CD4-positive, alpha-beta T cell treated with Interleukin-17A for 4 hours (primary cell): ENCODE data around the gene PIP5K1C.

Experiments
- DNase-seq: peaks from one replicate; pipeline ENCODE4 v3.0.0-alpha.2; 2020; ENCODE audit warnings: mixed read lengths

Gene PIP5K1C

DNA sequence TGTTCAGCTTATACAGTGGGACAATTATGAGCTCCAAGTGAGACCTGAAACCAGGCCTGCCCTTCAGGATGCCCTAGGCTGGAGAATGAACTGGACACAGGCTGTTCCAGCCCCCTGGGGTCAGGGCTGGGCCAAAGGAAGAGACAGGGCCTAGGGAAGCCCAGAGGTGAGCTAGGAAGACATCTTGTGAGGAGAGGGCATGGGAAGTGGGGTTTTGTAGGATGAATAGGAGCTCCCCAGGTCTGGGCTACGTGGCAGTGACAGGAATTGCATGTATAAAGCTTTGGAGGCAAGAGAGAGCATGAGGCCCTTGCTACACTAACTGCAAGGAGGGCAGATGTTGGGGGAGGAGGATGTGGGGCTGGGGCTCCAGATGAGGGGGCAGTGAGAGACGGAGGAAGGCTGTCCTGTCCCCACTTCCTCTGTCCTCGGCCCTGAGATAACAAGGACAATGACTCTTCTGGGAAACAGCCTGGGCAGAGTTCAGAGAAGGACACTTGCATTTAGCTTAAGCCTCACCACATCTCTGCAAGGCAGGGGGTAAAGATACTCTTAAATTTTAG is 92.1 kb downstream of the PIP5K1C start:
- DNase-seq, result no peak

DNA sequence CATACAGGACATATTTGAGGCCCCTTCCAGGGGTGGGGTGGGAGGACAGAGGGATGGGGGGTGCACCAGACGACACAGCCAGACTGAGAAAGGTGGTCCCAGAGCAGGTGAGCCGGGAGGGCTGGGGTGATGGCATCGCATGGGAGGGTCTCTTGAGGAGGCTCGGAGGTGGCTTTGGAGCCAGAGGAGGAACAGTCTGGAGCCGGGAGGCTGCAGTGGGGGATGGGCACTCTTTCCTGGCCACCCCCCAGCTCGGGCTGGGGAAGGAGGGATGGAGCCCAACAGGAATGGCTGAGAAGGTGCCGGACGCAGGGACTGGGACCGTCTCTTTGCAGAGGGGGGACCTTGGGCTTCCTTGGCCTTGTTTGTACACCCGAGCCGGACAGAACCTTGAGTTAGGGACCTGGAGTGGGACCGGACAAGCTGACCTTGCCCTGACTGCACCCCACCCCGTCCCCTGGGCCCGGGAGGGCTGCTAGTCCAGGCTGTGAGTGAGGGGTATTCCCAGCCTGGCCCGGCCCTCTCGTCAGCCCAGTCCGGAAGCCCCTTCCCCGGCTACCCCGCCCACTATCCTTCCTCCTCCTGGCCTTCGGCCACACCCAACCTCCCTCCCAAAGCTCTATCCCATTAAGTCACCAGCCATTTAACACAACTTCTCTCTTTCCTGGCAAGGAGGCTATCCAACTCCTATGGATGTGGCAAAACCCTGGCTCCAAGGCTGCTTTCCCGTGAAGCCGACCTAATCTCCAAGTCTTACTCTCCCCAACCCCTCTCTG is 92.8 kb downstream of the PIP5K1C start:
- DNase-seq, result no peak

DNA sequence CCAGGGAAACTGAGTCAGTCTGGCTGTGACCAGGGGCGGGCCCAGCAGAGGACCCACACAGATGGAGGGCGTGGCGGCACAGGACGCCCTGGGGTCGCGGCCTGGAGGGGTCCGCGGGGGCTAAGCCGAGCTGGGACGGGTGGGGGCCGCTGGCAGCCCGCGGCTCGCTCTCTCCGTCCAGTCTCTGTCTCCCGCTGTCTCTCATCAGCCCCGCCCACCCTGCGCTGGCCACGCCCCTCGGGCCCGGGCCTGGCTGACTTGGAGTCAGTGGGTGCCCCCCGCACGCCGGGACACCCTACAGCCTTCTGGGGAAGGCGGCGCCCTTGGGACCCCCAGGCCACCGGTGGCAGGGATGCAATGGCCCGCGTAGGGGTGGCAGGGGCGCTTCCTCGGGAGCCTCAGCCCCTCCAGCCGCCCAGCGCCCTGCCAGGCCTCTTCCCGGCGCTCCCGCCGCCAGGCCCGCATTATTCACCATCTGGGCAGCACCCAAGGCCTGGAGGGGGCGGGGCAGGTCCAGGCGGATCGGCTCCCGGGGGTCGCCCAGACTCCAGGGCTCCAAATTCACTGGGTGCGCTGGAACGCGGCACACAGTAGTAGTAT is 93.5 kb downstream of the PIP5K1C start, which contains the start of gene TBXA2R:
TBXA2R (minus strand) TSS at position 186 of the 600 bp plus-strand sequence. CDS start 6,241 bp downstream, outside the sequence.
- peak; percentile 76 for DNase-seq

DNA sequence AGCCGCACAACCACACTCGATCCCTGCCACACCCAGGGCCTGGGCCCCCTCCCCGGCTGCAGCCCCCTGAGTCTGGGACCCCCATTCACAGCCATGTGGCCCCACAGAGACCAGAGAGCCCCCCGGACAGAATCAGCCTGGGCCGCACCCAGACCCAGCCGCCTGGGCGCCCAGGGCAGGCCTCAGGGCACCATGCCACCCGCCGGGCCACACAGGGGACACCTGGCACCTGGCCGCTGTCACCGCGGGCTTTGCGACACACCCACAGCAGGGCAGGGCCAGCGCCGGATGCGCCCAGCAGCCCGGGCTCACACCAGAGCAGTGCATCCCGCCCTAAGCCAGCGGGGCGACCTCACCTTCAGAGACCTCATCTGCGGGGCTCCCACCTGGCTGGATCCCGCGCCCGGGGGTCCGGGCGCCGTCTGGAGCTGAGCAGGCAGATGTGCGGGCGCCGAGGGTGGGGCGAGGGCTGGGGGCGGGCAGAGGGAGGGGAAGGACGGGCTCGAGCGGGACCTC is 94.0 kb downstream of the PIP5K1C start:
- peak; percentile 62 for DNase-seq

DNA sequence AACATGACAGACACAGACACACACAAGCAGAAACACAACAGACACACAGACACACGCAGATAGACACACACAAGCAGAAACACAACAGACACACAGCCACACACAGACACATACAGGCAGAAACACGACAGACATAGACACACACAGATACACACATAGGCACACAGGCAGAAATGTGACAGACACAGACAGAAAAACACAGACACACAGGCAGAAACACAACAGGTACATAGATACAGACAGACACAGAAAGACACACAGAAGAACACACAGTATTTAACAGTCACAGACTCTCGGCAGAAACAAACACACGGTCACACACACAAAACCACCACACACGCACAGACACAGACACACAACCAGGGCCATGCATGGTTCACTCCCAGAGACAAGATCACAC is 94.5 kb downstream of the PIP5K1C start:
- no peak for DNase-seq

DNA sequence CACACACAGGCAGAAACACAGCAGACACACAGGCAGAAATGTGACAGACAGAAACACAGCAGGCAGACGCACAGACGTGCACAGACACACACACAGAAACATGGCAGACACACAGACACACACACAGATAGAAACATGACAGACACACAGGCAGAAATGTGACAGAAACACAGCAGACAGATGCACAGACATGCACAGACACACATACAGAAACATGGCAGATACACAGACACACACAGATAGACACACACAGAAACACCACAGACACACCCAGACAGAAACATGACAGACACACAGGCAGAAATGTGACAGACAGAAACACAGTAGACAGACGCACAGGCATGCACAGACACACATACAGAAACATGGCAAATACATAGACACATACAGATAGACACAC is 94.9 kb downstream of the PIP5K1C start:
- no peak for DNase-seq

DNA sequence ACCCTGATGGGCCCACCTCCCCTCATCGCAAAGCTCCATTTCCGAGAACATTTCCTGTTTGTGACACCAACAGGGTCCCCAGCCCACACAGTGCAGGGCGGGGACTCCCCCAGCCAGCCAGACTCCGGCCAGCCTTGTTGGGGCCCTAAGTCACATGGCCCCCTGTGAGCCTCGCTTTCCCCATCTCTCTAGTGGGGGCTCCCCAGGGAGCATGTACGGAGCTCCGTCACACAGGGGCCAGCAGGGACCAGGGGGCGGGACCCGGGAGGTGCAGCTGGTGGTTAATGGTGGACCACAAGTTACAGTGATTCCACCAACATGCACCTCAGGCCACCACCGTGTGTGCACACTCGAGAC is 95.3 kb downstream of the PIP5K1C start:
- DNase-seq, result peak; percentile 49

DNA sequence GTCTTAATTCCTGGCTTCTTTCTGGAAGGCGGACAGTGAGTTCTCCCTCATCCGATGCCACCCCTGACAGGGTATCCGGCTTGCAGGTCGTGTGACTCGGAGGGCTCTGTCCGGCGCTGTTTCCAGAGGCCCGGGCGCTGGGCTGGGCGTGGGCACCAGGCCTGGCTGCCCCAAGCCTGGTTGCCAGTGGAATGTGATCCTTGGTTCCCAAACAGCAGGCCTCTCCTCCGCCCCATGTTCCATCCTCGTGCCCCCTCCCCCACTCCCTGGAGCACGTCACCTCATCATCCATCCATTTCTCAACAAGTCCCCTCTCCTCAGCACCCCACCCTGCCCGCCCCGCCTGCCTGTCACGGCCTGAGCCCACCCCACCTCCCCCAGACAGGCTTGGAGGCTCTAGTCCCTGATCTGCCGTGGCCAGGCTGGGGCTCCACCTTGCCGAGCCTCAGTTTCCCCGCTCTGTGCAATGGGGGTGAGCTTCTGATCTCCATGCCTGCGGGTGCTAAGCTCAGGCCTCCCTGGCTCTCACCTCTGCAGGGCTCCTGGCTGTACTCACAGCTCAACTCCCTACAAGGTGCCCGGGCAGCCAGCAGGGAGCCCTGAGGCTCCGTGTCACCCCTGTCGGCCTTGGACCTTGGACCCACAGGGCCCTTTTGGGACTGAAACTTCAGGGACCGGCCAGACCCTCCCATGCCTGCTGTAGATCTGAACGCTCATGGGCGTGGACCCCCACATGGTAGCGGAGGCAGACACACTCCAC is 95.9 kb downstream of the PIP5K1C start:
- DNase-seq, result no peak

DNA sequence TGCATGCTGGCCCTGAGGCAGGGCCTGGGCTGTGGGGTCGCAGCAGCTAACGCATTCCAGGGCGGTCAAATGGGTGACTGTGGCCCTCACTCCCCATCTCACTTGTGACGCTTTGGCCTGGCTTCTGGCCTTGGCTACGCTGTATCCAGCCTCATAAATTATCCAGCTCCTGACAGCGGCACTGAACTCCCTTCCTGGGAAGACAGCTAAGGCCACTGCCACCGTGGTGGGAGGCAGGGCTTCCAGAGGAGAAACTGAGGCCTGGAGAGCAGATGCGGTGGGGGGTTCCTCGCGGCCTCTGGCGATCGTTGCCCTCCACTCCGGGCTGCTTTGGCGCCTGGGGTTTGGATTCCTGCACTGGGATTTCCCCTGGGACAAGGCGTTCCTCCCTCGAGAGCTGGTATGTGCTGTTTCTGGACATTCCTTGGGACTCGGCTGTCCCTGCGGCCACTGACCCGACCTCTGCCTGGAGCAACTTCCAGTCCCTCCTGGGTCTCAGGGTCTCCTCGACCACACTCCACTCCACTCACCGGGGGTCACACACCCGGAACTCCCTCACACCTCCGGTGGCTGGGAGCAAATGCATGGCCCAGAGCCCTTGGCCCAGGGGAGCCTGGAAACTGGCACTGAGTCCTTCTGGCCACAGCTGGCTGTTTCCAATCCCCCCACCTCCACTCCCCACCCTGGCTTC is 97.0 kb downstream of the PIP5K1C start:
- no peak for DNase-seq

DNA sequence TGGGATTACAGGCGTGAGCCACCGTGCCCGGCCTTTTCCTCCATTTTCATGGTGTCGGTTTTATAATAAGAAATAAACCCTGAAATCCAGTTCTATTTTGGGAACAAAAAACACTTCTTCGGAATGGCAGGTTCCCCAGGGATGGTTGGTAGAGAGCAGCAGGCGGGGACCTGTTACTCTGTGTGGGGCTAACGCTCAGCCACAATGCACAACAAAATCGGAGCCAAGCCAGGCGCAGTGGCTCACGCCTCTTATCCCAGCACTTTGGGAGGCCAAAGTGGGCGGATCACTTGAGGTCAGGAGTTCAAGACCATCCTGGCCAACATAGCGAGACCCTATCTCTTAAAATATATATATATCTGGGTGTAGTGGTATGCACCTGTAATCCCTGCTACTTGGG is 99.2 kb downstream of the PIP5K1C start:
- DNase-seq, result no peak

DNA sequence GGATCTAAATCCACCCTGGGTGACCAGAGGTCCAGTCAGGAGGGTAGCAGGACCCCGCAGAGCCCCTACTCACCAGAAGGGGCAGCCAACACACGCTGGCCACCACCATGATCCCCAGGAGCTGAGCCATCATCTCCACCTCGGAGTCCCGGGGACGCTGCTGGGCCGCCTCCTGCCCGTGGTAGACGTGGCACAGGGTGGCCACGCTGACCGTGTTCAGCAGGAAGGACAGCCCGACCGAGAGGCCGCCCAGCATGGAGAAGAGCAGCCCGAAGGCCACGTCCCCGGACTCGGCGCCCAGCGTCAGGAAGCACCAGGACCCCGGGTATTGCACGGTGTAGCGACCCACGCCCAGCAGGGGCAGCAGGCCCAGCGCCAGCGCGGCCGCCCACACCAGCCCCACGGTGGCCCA is 100.5 kb downstream of the PIP5K1C start:
- no peak for DNase-seq

DNA sequence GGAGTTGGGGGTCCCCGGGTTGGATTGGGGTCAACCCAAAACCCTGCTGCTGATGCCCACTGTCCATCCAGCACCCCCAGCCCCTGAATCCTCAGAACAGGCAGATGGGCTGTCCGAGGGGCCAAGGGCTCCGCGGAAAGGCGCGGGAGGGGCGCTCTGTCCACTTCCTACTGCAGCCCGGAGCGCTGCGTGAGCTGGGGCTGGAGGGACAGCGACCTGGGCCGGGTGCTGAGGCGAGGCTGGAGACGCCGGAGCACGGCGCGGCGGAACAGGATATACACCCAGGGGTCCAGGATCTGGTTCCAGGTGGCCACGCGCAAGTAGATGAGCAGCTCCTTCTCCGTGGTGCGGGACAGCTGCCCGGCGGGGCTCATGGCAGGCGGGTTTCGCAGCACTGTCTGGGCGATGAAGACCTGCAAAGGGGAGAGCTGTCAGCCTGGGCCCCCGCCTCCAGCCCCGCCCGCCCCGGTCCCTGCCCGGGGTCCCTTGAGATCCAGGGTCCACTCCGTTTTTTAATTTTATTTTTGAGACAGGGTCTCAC is 104.7 kb downstream of the PIP5K1C start:
- no peak for DNase-seq

DNA sequence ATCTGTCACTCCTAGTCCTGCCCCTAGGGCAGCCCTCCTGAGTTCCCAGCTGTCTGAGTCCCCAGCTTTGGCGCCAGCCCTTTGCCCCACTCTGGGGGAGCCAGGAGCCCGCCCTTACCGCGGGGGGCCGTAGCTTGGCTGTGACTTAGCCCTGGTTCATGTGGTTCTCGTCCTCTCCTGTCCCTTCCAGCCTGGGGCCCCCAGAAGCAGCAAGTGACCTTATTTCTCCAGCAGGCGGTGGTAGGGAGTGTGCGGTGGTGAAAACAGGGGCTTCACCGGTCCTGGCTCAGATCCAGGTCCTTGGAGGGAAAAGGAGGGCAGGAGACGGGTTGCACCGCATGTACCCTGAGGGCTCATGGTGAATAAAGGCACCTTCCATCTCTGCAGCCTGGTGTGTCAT is 107.1 kb downstream of the PIP5K1C start:
- DNase-seq, result no peak

DNA sequence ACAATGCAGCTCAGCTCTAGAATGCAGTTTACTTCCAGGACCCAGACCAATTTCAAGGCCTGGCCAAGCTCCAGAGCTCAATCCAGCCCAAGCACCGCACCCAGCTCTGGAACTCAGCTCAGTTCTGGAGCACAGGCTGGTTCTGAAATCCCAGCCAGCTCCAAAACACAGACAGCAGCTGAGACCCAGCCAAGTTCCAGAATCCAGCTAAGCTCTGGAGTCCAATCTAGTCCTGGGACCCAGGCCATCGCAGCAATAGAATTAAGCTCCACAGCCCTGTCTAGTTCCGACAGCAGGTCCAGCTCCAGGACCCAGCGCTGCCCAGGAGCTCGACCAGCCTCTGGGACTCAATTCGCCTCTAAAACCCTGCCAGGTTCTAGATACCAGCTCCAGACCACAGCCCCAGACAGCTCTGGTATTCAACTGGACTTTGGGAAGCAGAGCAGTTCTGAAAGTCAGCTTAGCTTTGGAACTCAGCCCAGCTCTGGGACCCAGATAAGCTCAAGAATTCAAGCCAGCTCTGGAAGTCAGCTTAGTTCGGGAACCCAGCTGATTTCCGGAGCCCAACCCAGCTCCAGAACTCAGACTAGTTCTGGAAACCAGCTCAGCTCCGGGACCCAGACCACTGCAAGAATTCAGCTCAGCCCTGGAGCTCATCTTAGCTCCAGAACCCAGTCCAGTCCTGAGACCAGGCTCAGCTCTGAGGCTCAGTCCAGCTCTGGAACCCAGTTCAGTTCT is 108.2 kb downstream of the PIP5K1C start:
- no peak for DNase-seq

DNA sequence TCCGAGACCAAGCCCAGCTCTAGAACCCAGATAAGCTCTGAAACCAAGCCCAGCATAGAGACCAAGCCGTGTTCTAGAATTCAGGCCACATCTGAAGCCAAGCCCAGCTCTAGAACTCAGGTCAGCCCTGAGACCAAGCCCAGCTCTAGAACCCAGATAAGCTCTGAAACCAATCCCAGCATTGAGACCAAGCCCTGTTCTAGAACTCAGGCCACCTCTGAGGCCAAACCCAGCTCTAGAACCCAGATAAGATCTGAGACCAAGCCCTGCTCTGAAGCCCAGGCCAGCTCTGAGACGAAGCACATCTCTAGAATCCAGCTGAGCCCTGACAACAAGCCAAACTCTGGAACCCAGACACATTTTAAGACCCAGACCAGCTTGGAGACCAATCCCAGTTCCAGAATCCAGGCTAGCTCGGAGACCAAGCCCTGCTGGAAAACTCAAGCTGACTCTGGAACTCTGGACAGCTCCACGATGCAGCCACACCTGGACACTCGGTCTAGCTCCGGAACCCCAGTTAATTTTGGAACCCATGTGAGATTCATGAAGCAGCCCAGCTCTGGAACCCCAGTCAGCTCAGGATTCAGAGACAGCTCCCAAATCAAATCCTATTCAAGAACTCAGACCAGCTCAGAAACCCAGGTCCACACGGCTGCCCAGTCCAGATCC is 109.1 kb downstream of the PIP5K1C start:
- DNase-seq, result no peak

DNA sequence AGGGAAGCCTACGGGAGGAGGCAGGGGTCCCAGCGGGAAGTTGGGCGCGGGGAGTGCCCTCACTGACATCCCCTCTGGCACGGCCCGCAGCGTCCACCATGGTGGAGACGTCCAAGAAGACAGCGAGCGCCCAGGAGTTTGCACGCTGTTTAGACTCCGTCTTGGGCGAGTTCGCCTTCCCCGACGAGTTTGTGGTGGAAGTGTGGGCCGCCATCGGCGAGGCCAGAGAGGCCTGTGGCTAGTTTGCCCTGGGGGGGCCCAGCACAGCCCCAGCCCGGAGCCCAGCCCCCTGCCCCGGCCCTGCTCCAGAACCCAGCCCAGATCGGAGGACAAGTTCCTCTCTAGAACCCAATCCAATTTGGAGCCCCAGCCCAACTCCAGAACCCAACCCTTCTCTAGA is 110.3 kb downstream of the PIP5K1C start:
- DNase-seq, result no peak

DNA sequence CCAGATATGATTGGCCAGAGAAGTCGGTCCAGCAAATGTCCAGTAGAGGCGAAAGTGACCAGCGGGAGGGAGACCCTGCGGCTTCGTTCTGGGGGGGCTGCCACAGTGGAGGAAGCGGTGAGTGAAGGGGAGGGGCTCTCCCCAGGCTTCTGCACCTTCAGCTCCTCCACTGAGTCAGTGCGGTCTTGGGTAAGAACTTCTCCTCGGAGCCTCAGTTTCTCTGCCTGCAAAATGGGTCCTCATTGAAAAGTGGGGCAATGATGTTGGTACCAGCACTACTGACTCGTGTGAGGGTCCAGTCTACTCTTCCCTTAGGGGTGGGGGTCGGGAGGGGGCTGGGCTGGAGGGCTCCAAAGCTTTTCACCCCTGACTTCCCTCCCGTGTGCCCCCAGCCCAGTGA is 110.8 kb downstream of the PIP5K1C start:
- no peak for DNase-seq

DNA sequence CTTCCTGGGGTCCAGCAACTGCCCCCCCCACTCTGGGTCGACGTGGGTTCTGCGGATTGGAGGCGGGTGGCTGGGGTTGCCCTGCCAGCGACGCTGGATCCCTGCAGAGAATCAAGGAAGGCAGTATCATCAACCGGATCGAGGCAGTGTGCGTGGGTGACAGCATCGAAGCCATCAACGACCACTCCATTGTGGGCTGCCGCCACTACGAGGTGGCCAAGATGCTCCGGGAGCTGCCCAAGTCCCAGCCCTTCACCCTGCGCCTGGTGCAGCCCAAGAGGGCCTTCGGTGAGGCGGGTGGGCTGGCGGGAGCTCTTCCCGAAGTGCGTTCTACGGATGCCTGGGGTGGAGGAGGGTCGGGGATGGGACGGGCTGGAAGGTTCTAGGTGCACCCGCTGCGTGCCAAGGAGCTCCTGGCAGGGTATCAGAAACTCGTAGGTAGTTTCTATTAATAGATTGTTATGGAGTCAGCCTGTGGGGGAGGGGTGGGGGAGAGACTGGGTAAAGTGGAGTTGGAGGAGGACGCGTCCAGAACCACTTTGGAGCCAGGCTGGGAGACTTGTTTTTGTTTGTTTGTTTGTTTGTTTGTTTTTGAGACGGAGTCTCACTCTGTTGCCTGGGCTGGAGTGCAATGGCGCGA is 113.4 kb downstream of the PIP5K1C start:
- no peak for DNase-seq

DNA sequence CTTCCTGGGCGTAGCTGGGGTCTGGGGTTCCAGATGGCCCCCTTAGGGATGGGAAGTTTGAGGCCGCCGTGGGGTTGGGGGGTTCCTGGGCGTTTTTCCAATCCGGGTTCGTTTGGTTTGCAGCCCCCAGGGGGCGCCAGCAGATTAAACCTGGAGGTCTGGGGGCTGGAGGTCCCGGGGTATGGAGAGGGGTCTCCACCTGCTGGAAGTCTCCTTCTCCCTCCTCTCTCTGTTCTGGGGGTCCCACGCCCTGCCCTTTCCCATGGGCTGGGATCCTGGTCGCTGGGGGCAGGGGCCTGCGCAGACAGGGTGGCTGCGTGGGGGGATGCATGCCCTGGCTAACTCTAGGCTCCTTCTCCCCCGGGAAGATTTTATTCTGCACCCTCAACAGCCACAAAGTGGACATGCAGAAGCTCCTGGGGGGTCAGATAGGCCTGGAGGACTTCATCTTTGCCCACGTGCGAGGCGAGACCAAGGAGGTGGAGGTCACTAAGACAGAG is 114.1 kb downstream of the PIP5K1C start:
- DNase-seq, result peak; percentile 75
